K562 (cell line): ENCODE results near the gene PTPN11. TPM values are rescaled to one million over a fixed set of nuclear protein-coding genes. Genes with fewer than 3 reads are reported as not detected.
A peak's percentile ranks its signal among the peaks of the same experiment; 100 is the strongest.

Source experiments
- CHD1 ChIP-seq: fragments of 200-600 bp; sonication (generic); IDR thresholded peaks from one replicate; pipeline ENCODE4 v1.6.1; 2012; ENCODE audit warnings: mild to moderate bottlenecking, moderate library complexity, low read length, inconsistent platforms
- DIDO1 ChIP-seq: fragments of 450-650 bp; IDR thresholded peaks from 2 replicates; pipeline ENCODE4 v1.6.1; 2016; ENCODE audit warnings: low read depth, missing biosample characterization, missing genetic modification characterization
- FOXP1 ChIP-seq: sonication (generic); formaldehyde crosslinking; IDR thresholded peaks from 2 replicates; pipeline ENCODE4 v1.8.0; 2022; ENCODE audit warnings: mild to moderate bottlenecking, missing genetic modification reagents
- HDAC8 ChIP-seq: fragments of 450-650 bp; IDR thresholded peaks from 2 replicates; pipeline ENCODE4 v1.6.1; 2016; ENCODE audit warnings: mild to moderate bottlenecking, missing genetic modification characterization, moderate library complexity, missing compliant biosample characterization
- ID3 ChIP-seq, 2 experiments: fragments of 250-450 bp in 1 of 2; fragments of 450-650 bp in 1 of 2; sonication (Bioruptor Pico) in 1 of 2; IDR thresholded peaks; 2 replicates each; pipeline versions ENCODE4 v1.6.1 to v1.8.0; 2016 to 2021; ENCODE audit warnings: mild to moderate bottlenecking in 2 of 2, moderate library complexity in 2 of 2, missing compliant biosample characterization in 1 of 2, missing genetic modification characterization in 1 of 2
- KLF13 ChIP-seq: fragments of 450-650 bp; IDR thresholded peaks from 2 replicates; pipeline ENCODE4 v1.6.1; 2016; ENCODE audit warnings: missing genetic modification characterization, low read depth, mild to moderate bottlenecking, missing compliant biosample characterization, moderate library complexity, borderline replicate concordance
- MTF1 ChIP-seq: fragments of 250-450 bp; sonication (Bioruptor Pico); IDR thresholded peaks from 2 replicates; pipeline ENCODE4 v1.9.0; 2021; ENCODE audit warnings: moderate library complexity, mild to moderate bottlenecking, inconsistent platforms, borderline replicate concordance
- NELFE ChIP-seq: IDR thresholded peaks from 2 replicates; pipeline ENCODE4 v1.6.1; 2011; ENCODE audit warnings: mild to moderate bottlenecking; ENCODE audit not compliant: insufficient read depth, insufficient read length
- PHF20 ChIP-seq: fragments of 450-650 bp; IDR thresholded peaks from 2 replicates; pipeline ENCODE4 v1.6.1; 2018; ENCODE audit not compliant: partially characterized antibody
- RCOR1 ChIP-seq, 2 experiments: IDR thresholded peaks; 2 replicates each; pipeline ENCODE4 v1.6.1; 2012; ENCODE audit warnings: low read depth in 2 of 2, low read length in 2 of 2, borderline replicate concordance in 1 of 2, improper control_type of control experiment in 1 of 2
- SMARCA5 ChIP-seq: fragments of 450-650 bp; IDR thresholded peaks from 2 replicates; pipeline ENCODE4 v1.6.1; 2016
- SMARCB1 ChIP-seq: IDR thresholded peaks from 2 replicates; pipeline ENCODE4 v1.6.1; 2011; ENCODE audit warnings: improper control_type of control experiment, low read depth; ENCODE audit not compliant: insufficient read length
- SMC3 ChIP-seq: conservative IDR thresholded peaks from 2 replicates; pipeline ENCODE4 v1.6.1; 2011; ENCODE audit warnings: low read depth, low read length, improper control_type of control experiment; ENCODE audit not compliant: insufficient read depth
- TAF15 ChIP-seq: fragments of 200-400 bp; formaldehyde crosslinking; IDR thresholded peaks from 2 replicates; pipeline ENCODE4 v1.6.1; 2017; ENCODE audit warnings: mild to moderate bottlenecking, low read depth, low read length, moderate library complexity
- THAP7 ChIP-seq: fragments of 250-450 bp; sonication (Bioruptor Pico); IDR thresholded peaks from 2 replicates; pipeline ENCODE4 v1.5.0; 2021
- ZC3H4 ChIP-seq: sonication (generic); formaldehyde crosslinking; IDR thresholded peaks from 2 replicates; pipeline ENCODE4 v1.9.0; 2021; ENCODE audit warnings: missing genetic modification reagents, borderline replicate concordance
- ZEB2 ChIP-seq: fragments of 450-650 bp; IDR thresholded peaks from 2 replicates; pipeline ENCODE4 v1.6.1; 2016
- ZNF24 ChIP-seq: fragments of 450-650 bp; IDR thresholded peaks from 2 replicates; pipeline ENCODE4 v1.6.1; 2016
- ZNF449 ChIP-seq: fragments of 250-450 bp; sonication (Bioruptor Pico); IDR thresholded peaks from 2 replicates; pipeline ENCODE4 v1.8.0; 2022; ENCODE audit warnings: moderate library complexity, mild to moderate bottlenecking, inconsistent platforms
- ZNF507 ChIP-seq: conservative IDR thresholded peaks from 2 replicates; pipeline ENCODE4 v1.6.1; 2017; ENCODE audit warnings: missing genetic modification characterization, missing compliant biosample characterization
- polyA plus RNA-seq, 8 experiments: library from polyadenylated mRNA; depleted of rRNA in 4 of 8; stranded (reverse) in 5 of 8; unstranded in 3 of 8; fragments of >200 nt; fragmentation: Nextera tagmentation in 2 of 8; fragmentation: Illumina TruSeq in 1 of 8; extraction: Ambion mirVana in 2 of 8; extraction: Trizol in 1 of 8; gene quantifications; 2 replicates each; pipeline versions ENCODE4 v1.2.1 to v1.2.3, GENCODE V29; 2011 to 2014; ENCODE audit warnings: inconsistent platforms in 1 of 8, missing spikeins in 1 of 8
- total RNA-seq, 7 experiments: library from RNA; depleted of rRNA in 6 of 7; stranded (reverse); fragments of >200 nt in 6 of 7; fragmentation: Illumina TruSeq in 2 of 7; extraction: Trizol in 2 of 7; gene quantifications; 2 replicates each; pipeline versions ENCODE4 v1.2.1 to v1.2.3, GENCODE V29; 2011 to 2021; ENCODE audit warnings: low replicate concordance in 1 of 7
- TF ChIP-seq, protein P1 (sequence below): IDR thresholded peaks from 2 replicates; pipeline ENCODE4 v1.6.1; 2011; ENCODE audit not compliant: insufficient read length; ENCODE audit errors: extremely low read depth
- TF ChIP-seq, protein P2 (sequence below): fragments of 450-650 bp; IDR thresholded peaks from one replicate; pipeline ENCODE4 v1.6.1; 2018; ENCODE audit warnings: mild to moderate bottlenecking, moderate library complexity; ENCODE audit not compliant: partially characterized antibody

The PTPN11 gene
- total and polyA plus RNA-seq, 9 of the 15 experiments (the other 6 are each of a cell fraction or from before 2014, with no cell fraction given): 22.5 to 126 (median 79.7) TPM

- TF ChIP-seq, protein P1, sequence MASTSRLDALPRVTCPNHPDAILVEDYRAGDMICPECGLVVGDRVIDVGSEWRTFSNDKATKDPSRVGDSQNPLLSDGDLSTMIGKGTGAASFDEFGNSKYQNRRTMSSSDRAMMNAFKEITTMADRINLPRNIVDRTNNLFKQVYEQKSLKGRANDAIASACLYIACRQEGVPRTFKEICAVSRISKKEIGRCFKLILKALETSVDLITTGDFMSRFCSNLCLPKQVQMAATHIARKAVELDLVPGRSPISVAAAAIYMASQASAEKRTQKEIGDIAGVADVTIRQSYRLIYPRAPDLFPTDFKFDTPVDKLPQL: peak; percentile 60
- TF ChIP-seq FOXP1 (CRISPR knock-in tag) (no peak; the same call in 1 of the 2 replicates), ZEB2 (peak; percentile 42; the same call in 1 of the 2 replicates), ZNF24 (peak; percentile 52; the same call in 1 of the 2 replicates), MTF1 (CRISPR knock-in tag) (no peak), ZNF449 (CRISPR knock-in tag) (no peak), NELFE (no peak), SMARCB1 (no peak), TAF15 (no peak), THAP7 (CRISPR knock-in tag) (peak; percentile 45; the same call in 1 of the 2 replicates), KLF13 (tag) (no peak), PHF20 (peak; percentile 92), ZNF507 (tag) (no peak), SMC3 (no peak), RCOR1 (IDR thresholded peaks at IDR 0.05; ENCODE audit: borderline replicate concordance in 1 of 2, low read depth in 2 of 2, low read length in 2 of 2) (peak in 1 of 2 experiments; percentile 77; a peak in 1 of 4 replicates), HDAC8 (tag) (no peak), DIDO1 (0 out of 2 replicates have a peak, but pooled peaks have one; percentile 28), ID3 (CRISPR knock-in tag; IDR thresholded peaks at IDR 0.05) (no peak), ID3 (tag; IDR thresholded peaks at IDR 0.05) (peak; percentile 65; the same call in 1 of the 2 replicates), CHD1 (peak; percentile 90), SMARCA5 (no peak), ZC3H4 (CRISPR knock-in tag) (peak; percentile 83; the same call in 1 of the 2 replicates)
- TF ChIP-seq, protein P2, sequence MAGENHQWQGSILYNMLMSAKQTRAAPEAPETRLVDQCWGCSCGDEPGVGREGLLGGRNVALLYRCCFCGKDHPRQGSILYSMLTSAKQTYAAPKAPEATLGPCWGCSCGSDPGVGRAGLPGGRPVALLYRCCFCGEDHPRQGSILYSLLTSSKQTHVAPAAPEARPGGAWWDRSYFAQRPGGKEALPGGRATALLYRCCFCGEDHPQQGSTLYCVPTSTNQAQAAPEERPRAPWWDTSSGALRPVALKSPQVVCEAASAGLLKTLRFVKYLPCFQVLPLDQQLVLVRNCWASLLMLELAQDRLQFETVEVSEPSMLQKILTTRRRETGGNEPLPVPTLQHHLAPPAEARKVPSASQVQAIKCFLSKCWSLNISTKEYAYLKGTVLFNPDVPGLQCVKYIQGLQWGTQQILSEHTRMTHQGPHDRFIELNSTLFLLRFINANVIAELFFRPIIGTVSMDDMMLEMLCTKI: no peak
Measured at GRCh38 chr12:112409064-112409905, 9.5 kb upstream of the PTPN11 start, which contains the start of gene RPL6 (continued).
